ENCODE results near the gene SURF4. TPM values are rescaled to one million over a fixed set of nuclear protein-coding genes. Genes with fewer than 3 reads are reported as not detected.

SURF4 gene
- total RNA-seq, 2 donors from 2014 or later, result 185 to 204 TPM

DNA sequence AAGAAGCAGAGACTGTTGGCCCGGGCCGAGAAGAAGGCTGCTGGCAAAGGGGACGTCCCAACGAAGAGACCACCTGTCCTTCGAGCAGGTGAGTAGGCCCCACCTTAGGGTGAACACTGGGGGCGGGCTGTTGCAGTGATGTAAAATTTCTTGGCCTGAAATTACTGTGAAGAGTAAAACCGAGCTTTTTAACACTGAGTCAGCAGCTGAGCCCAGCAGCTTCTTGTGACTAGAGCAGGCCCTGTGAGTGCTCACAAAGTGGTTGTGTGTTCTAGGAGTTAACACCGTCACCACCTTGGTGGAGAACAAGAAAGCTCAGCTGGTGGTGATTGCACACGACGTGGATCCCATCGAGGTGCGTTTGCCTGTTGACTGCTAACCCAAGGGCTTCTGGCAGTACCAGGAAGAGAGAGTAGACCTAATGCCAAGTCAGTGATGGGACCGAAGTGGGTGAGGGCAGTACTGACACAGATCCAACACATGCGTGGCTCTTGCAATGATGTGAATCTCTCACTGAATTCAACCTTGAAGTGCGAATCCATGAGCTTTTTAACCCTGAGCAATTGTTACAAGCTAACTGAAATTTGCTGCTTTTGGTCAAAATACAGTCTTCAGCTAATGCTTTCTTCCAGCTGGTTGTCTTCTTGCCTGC is 25.8 kb downstream of the SURF4 start:
- Histone ChIP-seq H3K9me3 (no peaks in the 10 kb centered on the region), H3K36me3 (peaks cover 15 to 16% of the 10 kb centered on the region in 2 donors), H3K27ac (peak overlapping the region in 1 of 2 donors; percentile 88), H3K27me3 (replicated peaks; ENCODE audit: insufficient read depth) (no peaks in the 10 kb centered on the region), H3K4me1 (replicated peaks) (peaks cover 20% of the 10 kb centered on the region), H3K4me3 (no peak overlapping the region)
- 78% methylated on average over 15 of the region's 15 CpGs for WGBS
- TF ChIP-seq POLR2AphosphoS5 (IDR thresholded peaks at IDR 0.05) (no peak), POLR2A (IDR thresholded peaks at IDR 0.05) (no peak)
- TF ChIP-seq, protein P1, sequence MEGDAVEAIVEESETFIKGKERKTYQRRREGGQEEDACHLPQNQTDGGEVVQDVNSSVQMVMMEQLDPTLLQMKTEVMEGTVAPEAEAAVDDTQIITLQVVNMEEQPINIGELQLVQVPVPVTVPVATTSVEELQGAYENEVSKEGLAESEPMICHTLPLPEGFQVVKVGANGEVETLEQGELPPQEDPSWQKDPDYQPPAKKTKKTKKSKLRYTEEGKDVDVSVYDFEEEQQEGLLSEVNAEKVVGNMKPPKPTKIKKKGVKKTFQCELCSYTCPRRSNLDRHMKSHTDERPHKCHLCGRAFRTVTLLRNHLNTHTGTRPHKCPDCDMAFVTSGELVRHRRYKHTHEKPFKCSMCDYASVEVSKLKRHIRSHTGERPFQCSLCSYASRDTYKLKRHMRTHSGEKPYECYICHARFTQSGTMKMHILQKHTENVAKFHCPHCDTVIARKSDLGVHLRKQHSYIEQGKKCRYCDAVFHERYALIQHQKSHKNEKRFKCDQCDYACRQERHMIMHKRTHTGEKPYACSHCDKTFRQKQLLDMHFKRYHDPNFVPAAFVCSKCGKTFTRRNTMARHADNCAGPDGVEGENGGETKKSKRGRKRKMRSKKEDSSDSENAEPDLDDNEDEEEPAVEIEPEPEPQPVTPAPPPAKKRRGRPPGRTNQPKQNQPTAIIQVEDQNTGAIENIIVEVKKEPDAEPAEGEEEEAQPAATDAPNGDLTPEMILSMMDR (IDR thresholded peaks at IDR 0.05), result no peak
- intact Hi-C loops (cut with DNase I), result no loop called here
- no peak for DNase-seq (ENCODE audit: low spot score)

DNA sequence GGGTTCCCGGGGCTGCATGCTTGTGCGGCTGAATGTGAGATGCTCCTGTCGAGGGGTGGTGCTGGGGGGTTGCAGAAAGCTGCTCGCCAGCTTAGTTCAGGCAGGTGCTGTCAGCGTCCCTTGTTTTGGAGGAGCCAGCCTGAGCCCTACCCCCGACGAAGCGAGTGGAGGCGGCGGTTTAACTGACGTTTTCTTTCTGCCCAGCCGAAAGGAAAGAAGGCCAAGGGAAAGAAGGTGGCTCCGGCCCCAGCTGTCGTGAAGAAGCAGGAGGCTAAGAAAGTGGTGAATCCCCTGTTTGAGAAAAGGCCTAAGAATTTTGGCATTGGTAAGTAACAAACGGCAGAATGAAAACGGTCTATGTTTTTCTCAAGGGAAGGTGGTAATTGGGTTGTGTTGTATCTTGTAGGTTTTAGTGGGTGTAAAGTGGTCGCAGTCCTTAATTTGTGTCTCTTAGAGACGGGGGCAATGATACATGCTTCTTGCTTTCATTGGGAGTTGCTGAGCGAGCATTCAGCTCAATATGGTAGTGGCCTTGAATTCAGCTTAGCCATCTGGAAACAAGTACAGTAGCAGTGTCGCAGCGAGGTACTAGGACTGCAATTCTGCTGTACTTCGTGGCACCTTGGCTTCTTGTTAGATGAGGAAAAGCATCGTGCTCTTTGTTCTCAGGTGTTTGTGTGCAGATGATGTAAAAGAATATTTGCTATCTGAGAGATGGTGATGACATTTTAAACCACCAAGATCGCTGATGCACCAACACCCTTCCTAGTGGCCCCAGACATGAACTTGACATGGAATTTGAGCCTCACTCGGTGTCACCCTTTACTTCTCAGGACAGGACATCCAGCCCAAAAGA is 26.9 kb downstream of the SURF4 start:
- peaks cover 12 to 20% of the 10 kb centered on the region in 2 donors for H3K36me3 ChIP-seq
- intact Hi-C loops (cut with DNase I), result no loop called here

DNA sequence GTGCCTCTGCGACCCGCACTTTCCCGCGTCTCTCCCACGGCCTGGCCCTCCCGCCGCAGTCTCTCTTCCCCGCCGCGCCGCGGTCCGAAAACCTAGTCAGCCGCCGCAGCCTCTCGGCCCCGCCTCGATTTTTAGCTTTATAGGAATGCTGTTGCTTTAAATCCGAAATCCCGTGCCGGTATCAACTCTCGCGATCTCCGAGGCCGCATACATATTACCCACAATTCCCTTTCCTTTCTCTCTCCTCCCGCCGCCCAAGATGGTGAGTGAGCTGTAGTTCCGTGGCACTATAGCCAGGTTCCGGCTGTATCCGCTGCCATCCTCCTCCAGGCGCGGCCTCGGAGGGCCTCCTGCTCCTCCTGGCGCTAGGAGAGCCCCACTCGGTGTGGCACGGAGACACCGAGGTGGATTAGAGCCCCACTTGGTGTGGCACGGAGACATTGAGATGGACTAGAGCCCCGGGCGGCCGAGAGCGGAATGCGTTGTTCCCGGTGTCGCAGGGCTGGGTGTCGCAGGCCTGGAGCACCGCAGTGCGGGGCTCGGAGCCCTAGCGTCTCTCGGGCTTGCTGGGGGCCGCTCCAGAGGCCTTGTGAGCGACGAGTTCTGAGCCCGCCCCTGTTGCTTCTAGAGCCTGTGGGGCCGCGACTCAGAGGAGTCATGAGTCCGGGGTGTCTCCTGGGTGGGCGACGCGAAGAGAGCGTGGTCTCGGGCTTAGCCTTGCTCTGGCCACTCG is 27.7 kb downstream of the SURF4 start, which contains the start of the genes MED22 and RPL7A:
Gene MED22, minus strand, starts transcription at position 147 of the 733 bp plus-strand sequence. CDS start 1,469 bp downstream, outside the sequence.
Gene RPL7A, plus strand, starts transcription at position 234 of the 733 bp plus-strand sequence. Its CDS starts 26 bp downstream, at position 260.
- H3K36me3 ChIP-seq, result peaks cover 12 to 27% of the 10 kb centered on the region in 2 donors

More for the DNA sequence above, 26.9 kb downstream of the SURF4 start:
- H3K9me3 ChIP-seq, result no peaks in the 10 kb centered on the region
- no peaks in the 10 kb centered on the region for H3K27me3 ChIP-seq (replicated peaks; ENCODE audit: insufficient read depth)
- peak overlapping the region; percentile 88 to 89 for H3K27ac ChIP-seq
- peaks cover 19% of the 10 kb centered on the region for H3K4me1 ChIP-seq (replicated peaks)
- H3K4me3 ChIP-seq, result peak overlapping the region; percentile 96
- DNase-seq (ENCODE audit: low spot score), result no peak
- 17% methylated on average over 25 of the region's 25 CpGs for WGBS
- TF ChIP-seq, protein P1 (IDR thresholded peaks at IDR 0.05), result no peak
- TF ChIP-seq POLR2AphosphoS5 (IDR thresholded peaks at IDR 0.05), result no peak

DNA sequence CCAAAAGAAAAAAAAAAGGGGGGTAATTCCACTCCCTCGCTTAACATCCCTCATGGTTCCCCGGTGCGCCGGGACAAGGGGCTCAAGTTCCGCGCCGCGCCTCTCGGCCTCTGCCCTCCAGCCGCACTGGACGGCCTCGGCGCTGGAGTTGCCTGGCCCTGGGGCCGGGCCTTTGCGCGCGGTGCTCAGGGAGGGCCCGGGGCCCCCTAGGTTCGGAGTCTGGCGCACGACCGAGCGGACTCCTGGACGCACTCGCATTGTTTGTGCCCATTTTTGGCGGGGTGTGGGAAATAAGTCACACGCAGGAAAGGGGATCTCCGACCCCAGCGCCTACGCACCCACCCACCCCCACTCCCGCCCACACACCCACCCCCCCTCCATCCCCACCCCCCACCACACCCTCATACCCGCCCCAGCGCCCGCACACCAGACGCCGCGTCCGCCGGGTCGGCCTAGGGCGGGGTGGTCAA is 28.3 kb downstream of the SURF4 start:
- H3K36me3 ChIP-seq, result peaks cover 16 to 32% of the 10 kb centered on the region in 2 donors
- intact Hi-C loops (cut with DNase I), result no loop called here

More for the DNA sequence above, 27.7 kb downstream of the SURF4 start, which contains the start of the genes MED22 and RPL7A:
- TF ChIP-seq POLR2AphosphoS5 (IDR thresholded peaks at IDR 0.05), result peak; percentile 96
- TF ChIP-seq POLR2A (IDR thresholded peaks at IDR 0.05), result peak; percentile 52
- TF ChIP-seq, protein P1 (IDR thresholded peaks at IDR 0.05), result peak in 2 of 4 experiments; percentile 23 to 34
- Histone ChIP-seq H3K4me1 (replicated peaks) (peaks cover 19% of the 10 kb centered on the region), H3K27me3 (replicated peaks; ENCODE audit: insufficient read depth) (no peaks in the 10 kb centered on the region), H3K9me3 (no peaks in the 10 kb centered on the region), H3K4me3 (peak within 1 kb of the TSS; percentile 96), H3K27ac (peak within 1 kb of the TSS; percentile 88 to 89)
- WGBS, result under 1% methylated on average over 56 of the region's 64 CpGs
- peak; percentile 94 for DNase-seq (ENCODE audit: low spot score)
- intact Hi-C loops (cut with DNase I), result no loop called here

More for the DNA sequence above, 28.3 kb downstream of the SURF4 start:
- H3K4me3 ChIP-seq, result peak overlapping the region; percentile 96
- TF ChIP-seq, protein P1 (IDR thresholded peaks at IDR 0.05), result no peak
- TF ChIP-seq POLR2AphosphoS5 (IDR thresholded peaks at IDR 0.05), result no peak
- TF ChIP-seq POLR2A (IDR thresholded peaks at IDR 0.05), result no peak
- peak overlapping the region; percentile 88 to 89 for H3K27ac ChIP-seq
- under 1% methylated on average over 37 of the region's 41 CpGs for WGBS
- no peaks in the 10 kb centered on the region for H3K27me3 ChIP-seq (replicated peaks; ENCODE audit: insufficient read depth)
- H3K9me3 ChIP-seq, result no peaks in the 10 kb centered on the region
- peaks cover 19% of the 10 kb centered on the region for H3K4me1 ChIP-seq (replicated peaks)
- no peak for DNase-seq (ENCODE audit: low spot score)

Measured in prostate gland (tissue), 2 donors.